GM12864 (cell line): ENCODE results near the gene BCAS4.
A peak's percentile ranks its signal among the peaks of the same experiment; 100 is the strongest.

ENCODE experiments used
- DNase-seq: peaks from one replicate; pipeline ENCODE4 v3.0.0-alpha.2; 2011; ENCODE audit warnings: low read depth
- H3K4me3 ChIP-seq: 2 replicates; pipeline ENCODE4 v1.5.1; 2011; ENCODE audit warnings: mild to moderate bottlenecking, low read depth, low read length, control low read depth
- CTCF ChIP-seq: IDR thresholded peaks from 2 replicates; pipeline ENCODE4 v1.5.1; 2011; ENCODE audit warnings: low read depth, mild to moderate bottlenecking, moderate library complexity, low read length, control low read depth, inconsistent platforms; ENCODE audit errors: missing control alignments

BCAS4 gene

GRCh38 chr20:50813801-50814200 lies 18.9 kb downstream of the BCAS4 start:
- no peak overlapping the region for H3K4me3 ChIP-seq
- no peak for TF ChIP-seq CTCF
- no peak for DNase-seq

- no peak for TF ChIP-seq CTCF
- H3K4me3 ChIP-seq = peak overlapping the region; percentile 25
- no peak for DNase-seq
Observed at GRCh38 chr20:50814438-50815161, 19.7 kb downstream of the BCAS4 start.

- TF ChIP-seq CTCF = no peak
- no peak for DNase-seq
- H3K4me3 ChIP-seq = peak overlapping the region; percentile 25
Observed at GRCh38 chr20:50815162-50815989, 20.5 kb downstream of the BCAS4 start.

- no peak for TF ChIP-seq CTCF
- no peak for DNase-seq
- peak overlapping the region; percentile 9; the same call in 1 of the 2 replicates for H3K4me3 ChIP-seq
Observed at GRCh38 chr20:50817776-50818172, 22.9 kb downstream of the BCAS4 start.

GRCh38 chr20:50819349-50819748 lies 24.5 kb downstream of the BCAS4 start:
- no peak for TF ChIP-seq CTCF

GRCh38 chr20:50820515-50821256 lies 25.8 kb downstream of the BCAS4 start:
- no peak overlapping the region; the same call in 1 of the 2 replicates for H3K4me3 ChIP-seq
- no peak for DNase-seq
- no peak for TF ChIP-seq CTCF

More at GRCh38 chr20:50819349-50819748, 24.5 kb downstream of the BCAS4 start:
- H3K4me3 ChIP-seq = no peak overlapping the region; the same call in 1 of the 2 replicates
- no peak for DNase-seq
